Measurements from ENCODE around the gene RASSF10.

The RASSF10 gene

GRCh38 chr11:13055200-13055599 lies 46.1 kb downstream of the RASSF10 start:
- no peak for DNase-seq (ENCODE audit: low spot score)

GRCh38 chr11:13061294-13061990 lies 52.3 kb downstream of the RASSF10 start:
- DNase-seq (ENCODE audit: low spot score), result no peak
